Endothelial cell (in vitro differentiated cells): ENCODE results near the gene PPOX. TPM values are rescaled to one million over a fixed set of nuclear protein-coding genes. Genes with fewer than 3 reads are reported as not detected.

Experiments used
- DNase-seq: peaks from one replicate; pipeline ENCODE4 v3.0.0; 2021; ENCODE audit warnings: low spot score
- H3K27ac Mint-ChIP-seq: one replicate; pipeline ENCODE4 v1.8.0; 2021; ENCODE audit warnings: mixed read lengths, inconsistent platforms; ENCODE audit not compliant: unreplicated experiment
- H3K27me3 Mint-ChIP-seq: one replicate; pipeline ENCODE4 v1.8.0; 2021; ENCODE audit warnings: mild to moderate bottlenecking, moderate library complexity, mixed read lengths, inconsistent platforms; ENCODE audit not compliant: unreplicated experiment
- H3K36me3 Mint-ChIP-seq: one replicate; pipeline ENCODE4 v1.8.0; 2021; ENCODE audit warnings: mild to moderate bottlenecking, low read depth, mixed read lengths, inconsistent platforms; ENCODE audit not compliant: unreplicated experiment
- H3K4me1 Mint-ChIP-seq: one replicate; pipeline ENCODE4 v1.8.0; 2021; ENCODE audit warnings: mild to moderate bottlenecking, mixed read lengths, inconsistent platforms; ENCODE audit not compliant: unreplicated experiment
- H3K4me3 Mint-ChIP-seq: one replicate; pipeline ENCODE4 v1.8.0; 2021; ENCODE audit warnings: mild to moderate bottlenecking, mixed read lengths, inconsistent platforms; ENCODE audit not compliant: unreplicated experiment
- H3K9me3 Mint-ChIP-seq: one replicate; pipeline ENCODE4 v1.8.0; 2021; ENCODE audit warnings: mixed read lengths, inconsistent platforms; ENCODE audit not compliant: unreplicated experiment
- CTCF ChIP-seq: fragments of 200-600 bp; sonication (generic); IDR thresholded peaks from one replicate; pipeline ENCODE4 v1.5.0; 2021; ENCODE audit warnings: antibody characterized with exemption; ENCODE audit not compliant: unreplicated experiment
- total RNA-seq: library from RNA; stranded (reverse); fragmentation: NEBNext Ultra II Directional; extraction: Animal tissue kit (Norgen Biotek cat#: 25700); gene quantifications from one replicate; pipeline ENCODE4 v1.2.1, GENCODE V29; 2021; ENCODE audit not compliant: unreplicated experiment

PPOX gene
- total RNA-seq, 1 donor from 2014 or later, result 39.0 TPM

- no peak for TF ChIP-seq CTCF
- Mint-ChIP-seq H3K36me3 (peaks cover 47% of the 10 kb centered on the region), H3K4me3 (peak overlapping the region; percentile 92), H3K4me1 (peaks cover 48% of the 10 kb centered on the region), H3K27me3 (peaks cover 18% of the 10 kb centered on the region), H3K27ac (peak overlapping the region; percentile 14), H3K9me3 (no peaks in the 10 kb centered on the region)
- DNase-seq, result no peak
These were observed 6.3 kb upstream of the PPOX start for GRCh38 chr1:161159913-161160243.

GRCh38 chr1:161160671-161161145 lies 5.5 kb upstream of the PPOX start:
- Mint-ChIP-seq H3K4me1 (peaks cover 45% of the 10 kb centered on the region), H3K36me3 (peaks cover 43% of the 10 kb centered on the region), H3K9me3 (no peaks in the 10 kb centered on the region), H3K4me3 (peak overlapping the region; percentile 92), H3K27me3 (peaks cover 20% of the 10 kb centered on the region), H3K27ac (no peak overlapping the region)
- TF ChIP-seq CTCF, result no peak
- DNase-seq, result no peak

GRCh38 chr1:161161652-161162051 lies 4.6 kb upstream of the PPOX start:
- Mint-ChIP-seq H3K27ac (peak overlapping the region; percentile 75), H3K27me3 (peaks cover 19% of the 10 kb centered on the region), H3K36me3 (peaks cover 41% of the 10 kb centered on the region), H3K4me1 (peaks cover 43% of the 10 kb centered on the region), H3K9me3 (no peaks in the 10 kb centered on the region), H3K4me3 (peak overlapping the region; percentile 67)
- DNase-seq, result no peak
- TF ChIP-seq CTCF, result no peak

GRCh38 chr1:161162052-161162451 lies 4.2 kb upstream of the PPOX start:
- Mint-ChIP-seq H3K36me3 (peaks cover 38% of the 10 kb centered on the region), H3K27ac (peak overlapping the region; percentile 75), H3K4me1 (peaks cover 46% of the 10 kb centered on the region), H3K9me3 (no peaks in the 10 kb centered on the region), H3K4me3 (peak overlapping the region; percentile 67), H3K27me3 (peaks cover 21% of the 10 kb centered on the region)
- DNase-seq, result no peak
- TF ChIP-seq CTCF, result no peak

- no peak for DNase-seq
- no peak for TF ChIP-seq CTCF
- H3K4me1 Mint-ChIP-seq, result peaks cover 49% of the 10 kb centered on the region
- peaks cover 21% of the 10 kb centered on the region for H3K27me3 Mint-ChIP-seq
- peak overlapping the region; percentile 75 for H3K27ac Mint-ChIP-seq
- peaks cover 30% of the 10 kb centered on the region for H3K36me3 Mint-ChIP-seq
- peak overlapping the region; percentile 66 for H3K4me3 Mint-ChIP-seq
- H3K9me3 Mint-ChIP-seq, result no peaks in the 10 kb centered on the region
These were observed 3.4 kb upstream of the PPOX start for GRCh38 chr1:161162806-161163205.
